ENCODE measurements around the gene INPP5A.

DNA sequence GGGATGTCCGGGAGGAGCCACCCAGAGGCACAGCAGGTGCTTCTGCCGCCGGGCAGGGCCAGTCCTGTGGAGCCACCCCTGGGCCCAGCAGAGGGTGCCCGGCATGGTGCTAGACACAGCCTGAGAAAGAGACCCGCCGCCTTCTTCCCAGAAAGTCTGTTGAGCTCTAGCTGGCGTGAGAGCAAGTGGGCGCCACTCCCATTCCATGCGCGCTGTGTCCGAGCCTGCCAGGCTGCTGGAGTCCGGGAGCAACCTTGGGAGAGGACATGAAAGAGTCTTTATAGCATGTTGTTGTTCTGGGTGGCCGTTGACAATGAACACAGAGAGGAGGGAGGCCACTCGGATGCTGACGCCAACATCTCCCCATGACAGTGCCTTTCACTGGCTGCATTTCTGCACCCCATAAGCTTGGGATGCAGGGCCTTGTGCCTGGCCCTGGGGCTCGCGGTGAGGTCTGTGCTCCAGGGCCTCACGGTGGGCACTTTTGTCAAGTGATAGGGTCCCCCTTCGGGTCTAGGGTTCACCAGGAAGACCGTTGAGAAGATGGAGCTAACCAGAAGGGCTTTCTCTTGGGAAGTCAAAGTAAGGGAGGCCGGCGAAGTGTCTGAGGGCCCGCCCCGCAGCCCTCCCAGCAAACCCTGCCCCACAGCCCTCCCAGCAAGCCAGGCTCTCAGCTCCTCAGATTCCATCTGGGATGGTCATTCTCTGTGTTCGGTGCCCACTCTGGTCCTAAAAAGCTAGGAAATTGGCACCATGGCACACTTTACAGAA lies 201.1 kb downstream of the INPP5A start:
- TF ChIP-seq, protein P1, sequence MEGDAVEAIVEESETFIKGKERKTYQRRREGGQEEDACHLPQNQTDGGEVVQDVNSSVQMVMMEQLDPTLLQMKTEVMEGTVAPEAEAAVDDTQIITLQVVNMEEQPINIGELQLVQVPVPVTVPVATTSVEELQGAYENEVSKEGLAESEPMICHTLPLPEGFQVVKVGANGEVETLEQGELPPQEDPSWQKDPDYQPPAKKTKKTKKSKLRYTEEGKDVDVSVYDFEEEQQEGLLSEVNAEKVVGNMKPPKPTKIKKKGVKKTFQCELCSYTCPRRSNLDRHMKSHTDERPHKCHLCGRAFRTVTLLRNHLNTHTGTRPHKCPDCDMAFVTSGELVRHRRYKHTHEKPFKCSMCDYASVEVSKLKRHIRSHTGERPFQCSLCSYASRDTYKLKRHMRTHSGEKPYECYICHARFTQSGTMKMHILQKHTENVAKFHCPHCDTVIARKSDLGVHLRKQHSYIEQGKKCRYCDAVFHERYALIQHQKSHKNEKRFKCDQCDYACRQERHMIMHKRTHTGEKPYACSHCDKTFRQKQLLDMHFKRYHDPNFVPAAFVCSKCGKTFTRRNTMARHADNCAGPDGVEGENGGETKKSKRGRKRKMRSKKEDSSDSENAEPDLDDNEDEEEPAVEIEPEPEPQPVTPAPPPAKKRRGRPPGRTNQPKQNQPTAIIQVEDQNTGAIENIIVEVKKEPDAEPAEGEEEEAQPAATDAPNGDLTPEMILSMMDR (IDR thresholded peaks at IDR 0.05; ENCODE audit: low read depth, low read length, poor library complexity, severe bottlenecking): no peak
- no peak for TF ChIP-seq EZH2phosphoT487 (IDR thresholded peaks at IDR 0.05; ENCODE audit: borderline replicate concordance, low read length)

Data from DOHH2 (cell line).